ENCODE data around the gene GLYATL3. TPM values are rescaled to one million over a fixed set of nuclear protein-coding genes. Genes with fewer than 3 reads are reported as not detected.
A peak's percentile ranks its signal among the peaks of the same experiment; 100 is the strongest.

GLYATL3 gene
- total RNA-seq, 1 donor from 2014 or later = 0.48 TPM

- no peak for DNase-seq (ENCODE audit: low spot score)
Measured at GRCh38 chr6:49548613-49549304, 49.0 kb downstream of the GLYATL3 start.

- no peak for DNase-seq (ENCODE audit: low spot score)
Measured at GRCh38 chr6:49549691-49550491, 50.2 kb downstream of the GLYATL3 start.

GRCh38 chr6:49550492-49551077, 50.9 kb downstream of the GLYATL3 start, which contains the start of gene C6orf141:
Gene C6orf141, plus strand, starts transcription at chr6:49550668. Its CDS starts 125 bp downstream, at chr6:49550793.
- DNase-seq (ENCODE audit: low spot score) = peak; percentile 18

- no peak for DNase-seq (ENCODE audit: low spot score)
Measured at GRCh38 chr6:49551078-49551865, 51.5 kb downstream of the GLYATL3 start.

GRCh38 chr6:49551866-49552129, 52.1 kb downstream of the GLYATL3 start:
- DNase-seq (ENCODE audit: low spot score) = no peak

- DNase-seq (ENCODE audit: low spot score) = no peak
Measured at GRCh38 chr6:49552596-49552995, 52.9 kb downstream of the GLYATL3 start.

GRCh38 chr6:49553384-49553783, 53.7 kb downstream of the GLYATL3 start:
- DNase-seq (ENCODE audit: low spot score) = no peak

- DNase-seq (ENCODE audit: low spot score) = no peak
Measured at GRCh38 chr6:49555951-49556350, 56.2 kb downstream of the GLYATL3 start.

GRCh38 chr6:49556429-49556837, 56.7 kb downstream of the GLYATL3 start:
- DNase-seq (ENCODE audit: low spot score) = no peak

GRCh38 chr6:49557177-49557576, 57.5 kb downstream of the GLYATL3 start:
- DNase-seq (ENCODE audit: low spot score) = no peak

- no peak for DNase-seq (ENCODE audit: low spot score)
Measured at GRCh38 chr6:49558238-49558637, 58.5 kb downstream of the GLYATL3 start.

GRCh38 chr6:49563006-49563886, 63.5 kb downstream of the GLYATL3 start:
- DNase-seq (ENCODE audit: low spot score) = no peak

GRCh38 chr6:49564552-49564951, 64.8 kb downstream of the GLYATL3 start:
- no peak for DNase-seq (ENCODE audit: low spot score)

GRCh38 chr6:49565261-49565660, 65.5 kb downstream of the GLYATL3 start:
- no peak for DNase-seq (ENCODE audit: low spot score)

- no peak for DNase-seq (ENCODE audit: low spot score)
Measured at GRCh38 chr6:49565855-49566254, 66.1 kb downstream of the GLYATL3 start.

- DNase-seq (ENCODE audit: low spot score) = peak; percentile 33
Measured at GRCh38 chr6:49570474-49571079, 70.9 kb downstream of the GLYATL3 start.

- DNase-seq (ENCODE audit: low spot score) = no peak
Measured at GRCh38 chr6:49576618-49577017, 76.9 kb downstream of the GLYATL3 start.
